NCI-H446 treated with DMSO at 0.1 percent for 48 hours (cell line): ENCODE results near the gene NKIRAS2.

Experiments used
- DNase-seq: peaks from one replicate; lab custom pipeline; 2025; lab: John Stamatoyannopoulos, UW

Gene NKIRAS2

GRCh38 chr17:42026857-42027589, 7.1 kb downstream of the NKIRAS2 start:
- no peak for DNase-seq

GRCh38 chr17:42027590-42027889, 7.7 kb downstream of the NKIRAS2 start:
- no peak for DNase-seq

- DNase-seq, result no peak
Measured at GRCh38 chr17:42027961-42028790, 8.3 kb downstream of the NKIRAS2 start.

GRCh38 chr17:42028791-42029127, 8.9 kb downstream of the NKIRAS2 start:
- no peak for DNase-seq

- DNase-seq, result no peak
Measured at GRCh38 chr17:42031584-42031983, 11.7 kb downstream of the NKIRAS2 start.

GRCh38 chr17:42034059-42034458, 14.2 kb downstream of the NKIRAS2 start:
- no peak for DNase-seq

GRCh38 chr17:42038221-42038973, 18.5 kb downstream of the NKIRAS2 start:
- no peak for DNase-seq

- DNase-seq, result no peak
Measured at GRCh38 chr17:42039794-42040763, 20.2 kb downstream of the NKIRAS2 start.

- no peak for DNase-seq
Measured at GRCh38 chr17:42040818-42041217, 20.9 kb downstream of the NKIRAS2 start.

- no peak for DNase-seq
Measured at GRCh38 chr17:42041619-42042018, 21.7 kb downstream of the NKIRAS2 start.

- DNase-seq, result no peak
Measured at GRCh38 chr17:42042598-42043319, 22.9 kb downstream of the NKIRAS2 start.

- DNase-seq, result no peak
Measured at GRCh38 chr17:42045719-42046118, 25.8 kb downstream of the NKIRAS2 start.

- no peak for DNase-seq
Measured at GRCh38 chr17:42047343-42047742, 27.5 kb downstream of the NKIRAS2 start.

GRCh38 chr17:42049834-42050392, 30.0 kb downstream of the NKIRAS2 start:
- no peak for DNase-seq

GRCh38 chr17:42050393-42051012, 30.6 kb downstream of the NKIRAS2 start, which contains the start of gene C17orf113:
Gene C17orf113, minus strand, starts transcription at chr17:42050601. Its CDS starts 7,225 bp downstream, at chr17:42043376.
- DNase-seq, result peak; percentile 9

GRCh38 chr17:42051013-42051400, 31.1 kb downstream of the NKIRAS2 start:
- DNase-seq, result no peak

- DNase-seq, result no peak
Measured at GRCh38 chr17:42051645-42052044, 31.8 kb downstream of the NKIRAS2 start.

GRCh38 chr17:42052346-42052877, 32.5 kb downstream of the NKIRAS2 start:
- no peak for DNase-seq

GRCh38 chr17:42053731-42054500, 34.0 kb downstream of the NKIRAS2 start:
- DNase-seq, result no peak
